ENCODE data around the gene HDAC9.

The HDAC9 gene

GRCh38 chr7:18521236-18521589 lies 25.7 kb downstream of the HDAC9 start:
- Histone ChIP-seq H3K18ac (ENCODE audit: low read depth in 1 of 2, low read length in 2 of 2) (no peak overlapping the region), H2BK12ac (ENCODE audit: low read length in 2 of 2) (no peak overlapping the region), H3K4ac (ENCODE audit: low read depth in 1 of 2, low read length in 2 of 2) (no peak overlapping the region), H2AK5ac (ENCODE audit: low read length, severe bottlenecking) (no peak overlapping the region), H3K9me3 (ENCODE audit: control insufficient read depth, low read length) (no peaks in the 10 kb centered on the region), H3K4me1 (ENCODE audit: control insufficient read depth, insufficient read depth, low read depth, low read length) (no peaks in the 10 kb centered on the region), H3K14ac (ENCODE audit: low read length in 2 of 2) (no peak overlapping the region), H2BK15ac (ENCODE audit: low read depth, poor library complexity, severe bottlenecking) (no peak overlapping the region), H3K79me1 (replicated peaks; ENCODE audit: low read length, poor library complexity, severe bottlenecking) (peaks cover 9% of the 10 kb centered on the region), H4K91ac (ENCODE audit: low read length) (no peak overlapping the region), H4K8ac (ENCODE audit: low read length) (no peak overlapping the region), H3K27ac (ENCODE audit: low read length, poor library complexity, severe bottlenecking) (no peak overlapping the region), H3K36me3 (ENCODE audit: control insufficient read depth in 1 of 2, insufficient read depth in 2 of 2, low read depth in 1 of 2, low read length in 2 of 2) (no peaks in the 10 kb centered on the region), H3K27me3 (ENCODE audit: control insufficient read depth in 1 of 2, insufficient read depth in 1 of 2, low read length in 2 of 2) (no peaks in the 10 kb centered on the region), H2BK120ac (ENCODE audit: low read depth, low read length) (no peak overlapping the region), H2AFZ (ENCODE audit: low read depth, low read length) (no peak overlapping the region), H2BK5ac (ENCODE audit: low read depth, low read length, poor library complexity, severe bottlenecking) (no peak overlapping the region), H3K4me3 (ENCODE audit: insufficient read depth in 1 of 2, low read depth in 1 of 2, low read length in 2 of 2) (no peak overlapping the region), H3K9ac (ENCODE audit: low read length) (peak overlapping the region; percentile 25), H3K23ac (ENCODE audit: low read length in 2 of 2) (no peak overlapping the region), H3K4me2 (ENCODE audit: low read length, poor library complexity, severe bottlenecking) (no peak overlapping the region)
- no peak for DNase-seq
- 76% methylated on average over 3 of the region's 3 CpGs for WGBS

GRCh38 chr7:18521945-18522566 lies 26.5 kb downstream of the HDAC9 start:
- 85% methylated on average over 2 of the region's 5 CpGs for WGBS

DNA sequence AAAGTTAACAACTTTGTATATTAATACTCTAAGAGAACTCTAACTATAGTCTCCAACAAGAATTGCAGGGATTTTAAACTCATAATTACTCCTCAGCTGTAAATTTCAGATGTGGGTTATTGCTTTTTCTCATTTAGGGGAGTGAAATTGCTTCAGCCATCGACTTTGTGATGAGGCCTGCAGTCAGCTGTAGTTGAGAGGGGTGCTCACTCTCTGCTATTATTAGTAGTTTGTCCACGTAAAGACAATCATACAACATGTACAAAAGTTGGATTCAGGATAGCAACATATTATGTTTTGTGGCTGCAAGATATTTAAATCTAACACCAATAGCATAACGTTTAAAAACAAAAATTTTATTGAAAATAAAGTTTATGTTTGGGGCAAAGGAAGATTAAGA lies 28.7 kb downstream of the HDAC9 start:
- H3K79me1 ChIP-seq (replicated peaks; ENCODE audit: low read length, poor library complexity, severe bottlenecking), result peaks cover 7% of the 10 kb centered on the region
- no peak overlapping the region for H2AFZ ChIP-seq (ENCODE audit: low read depth, low read length)
- no peak overlapping the region for H2BK15ac ChIP-seq (ENCODE audit: low read depth, poor library complexity, severe bottlenecking)
- no peak overlapping the region for H2BK120ac ChIP-seq (ENCODE audit: low read depth, low read length)
- H2BK12ac ChIP-seq (ENCODE audit: low read length in 2 of 2), result no peak overlapping the region
- no peak overlapping the region for H2BK5ac ChIP-seq (ENCODE audit: low read depth, low read length, poor library complexity, severe bottlenecking)
- H2AK5ac ChIP-seq (ENCODE audit: low read length, severe bottlenecking), result no peak overlapping the region
- H3K27me3 ChIP-seq (ENCODE audit: control insufficient read depth in 1 of 2, insufficient read depth in 1 of 2, low read length in 2 of 2), result no peaks in the 10 kb centered on the region
- H3K23ac ChIP-seq (ENCODE audit: low read length in 2 of 2), result no peak overlapping the region
- no peak for DNase-seq
- H3K9ac ChIP-seq (ENCODE audit: low read length), result no peak overlapping the region
- no peak overlapping the region for H3K18ac ChIP-seq (ENCODE audit: low read depth in 1 of 2, low read length in 2 of 2)
- no peak overlapping the region for H4K91ac ChIP-seq (ENCODE audit: low read length)
- no peak overlapping the region for H4K8ac ChIP-seq (ENCODE audit: low read length)
- H3K27ac ChIP-seq (ENCODE audit: low read length, poor library complexity, severe bottlenecking), result no peak overlapping the region
- H3K4me3 ChIP-seq (ENCODE audit: insufficient read depth in 1 of 2, low read depth in 1 of 2, low read length in 2 of 2), result no peak overlapping the region
- 100% methylated on average over 1 of the region's 3 CpGs for WGBS
- no peak overlapping the region for H3K4ac ChIP-seq (ENCODE audit: low read depth in 1 of 2, low read length in 2 of 2)
- H3K14ac ChIP-seq (ENCODE audit: low read length in 2 of 2), result no peak overlapping the region
- no peaks in the 10 kb centered on the region for H3K9me3 ChIP-seq (ENCODE audit: control insufficient read depth, low read length)
- no peaks in the 10 kb centered on the region for H3K36me3 ChIP-seq (ENCODE audit: control insufficient read depth in 1 of 2, insufficient read depth in 2 of 2, low read depth in 1 of 2, low read length in 2 of 2)
- H3K4me1 ChIP-seq (ENCODE audit: control insufficient read depth, insufficient read depth, low read depth, low read length), result no peaks in the 10 kb centered on the region
- no peak overlapping the region for H3K4me2 ChIP-seq (ENCODE audit: low read length, poor library complexity, severe bottlenecking)

More at GRCh38 chr7:18521945-18522566, 26.5 kb downstream of the HDAC9 start:
- Histone ChIP-seq H3K4me1 (ENCODE audit: control insufficient read depth, insufficient read depth, low read depth, low read length) (no peaks in the 10 kb centered on the region), H3K4ac (ENCODE audit: low read depth in 1 of 2, low read length in 2 of 2) (no peak overlapping the region), H3K4me3 (ENCODE audit: insufficient read depth in 1 of 2, low read depth in 1 of 2, low read length in 2 of 2) (no peak overlapping the region), H2BK15ac (ENCODE audit: low read depth, poor library complexity, severe bottlenecking) (no peak overlapping the region), H2BK5ac (ENCODE audit: low read depth, low read length, poor library complexity, severe bottlenecking) (no peak overlapping the region), H2BK120ac (ENCODE audit: low read depth, low read length) (no peak overlapping the region), H3K14ac (ENCODE audit: low read length in 2 of 2) (no peak overlapping the region), H3K9ac (ENCODE audit: low read length) (no peak overlapping the region), H4K8ac (ENCODE audit: low read length) (peak overlapping the region; percentile 37), H3K27ac (ENCODE audit: low read length, poor library complexity, severe bottlenecking) (no peak overlapping the region), H3K23ac (ENCODE audit: low read length in 2 of 2) (no peak overlapping the region), H3K36me3 (ENCODE audit: control insufficient read depth in 1 of 2, insufficient read depth in 2 of 2, low read depth in 1 of 2, low read length in 2 of 2) (no peaks in the 10 kb centered on the region), H3K79me1 (replicated peaks; ENCODE audit: low read length, poor library complexity, severe bottlenecking) (peaks cover 7% of the 10 kb centered on the region), H3K18ac (ENCODE audit: low read depth in 1 of 2, low read length in 2 of 2) (no peak overlapping the region), H2AK5ac (ENCODE audit: low read length, severe bottlenecking) (no peak overlapping the region), H4K91ac (ENCODE audit: low read length) (no peak overlapping the region), H3K27me3 (ENCODE audit: control insufficient read depth in 1 of 2, insufficient read depth in 1 of 2, low read length in 2 of 2) (no peaks in the 10 kb centered on the region), H3K4me2 (ENCODE audit: low read length, poor library complexity, severe bottlenecking) (no peak overlapping the region), H3K9me3 (ENCODE audit: control insufficient read depth, low read length) (no peaks in the 10 kb centered on the region), H2BK12ac (ENCODE audit: low read length in 2 of 2) (no peak overlapping the region), H2AFZ (ENCODE audit: low read depth, low read length) (no peak overlapping the region)
- no peak for DNase-seq

- Histone ChIP-seq H2AFZ (ENCODE audit: low read depth, low read length) (no peak overlapping the region), H2BK120ac (ENCODE audit: low read depth, low read length) (no peak overlapping the region), H2BK12ac (ENCODE audit: low read length in 2 of 2) (no peak overlapping the region), H4K91ac (ENCODE audit: low read length) (no peak overlapping the region), H3K9me3 (ENCODE audit: control insufficient read depth, low read length) (no peaks in the 10 kb centered on the region), H3K27me3 (ENCODE audit: control insufficient read depth in 1 of 2, insufficient read depth in 1 of 2, low read length in 2 of 2) (no peaks in the 10 kb centered on the region), H3K14ac (ENCODE audit: low read length in 2 of 2) (no peak overlapping the region), H3K36me3 (ENCODE audit: control insufficient read depth in 1 of 2, insufficient read depth in 2 of 2, low read depth in 1 of 2, low read length in 2 of 2) (no peaks in the 10 kb centered on the region), H3K4ac (ENCODE audit: low read depth in 1 of 2, low read length in 2 of 2) (no peak overlapping the region), H4K8ac (ENCODE audit: low read length) (no peak overlapping the region), H2BK5ac (ENCODE audit: low read depth, low read length, poor library complexity, severe bottlenecking) (no peak overlapping the region), H3K79me1 (replicated peaks; ENCODE audit: low read length, poor library complexity, severe bottlenecking) (peaks cover 7% of the 10 kb centered on the region), H3K27ac (ENCODE audit: low read length, poor library complexity, severe bottlenecking) (no peak overlapping the region), H3K18ac (ENCODE audit: low read depth in 1 of 2, low read length in 2 of 2) (no peak overlapping the region), H3K4me2 (ENCODE audit: low read length, poor library complexity, severe bottlenecking) (no peak overlapping the region), H3K4me1 (ENCODE audit: control insufficient read depth, insufficient read depth, low read depth, low read length) (no peaks in the 10 kb centered on the region), H3K23ac (ENCODE audit: low read length in 2 of 2) (no peak overlapping the region), H2AK5ac (ENCODE audit: low read length, severe bottlenecking) (no peak overlapping the region), H2BK15ac (ENCODE audit: low read depth, poor library complexity, severe bottlenecking) (no peak overlapping the region), H3K4me3 (ENCODE audit: insufficient read depth in 1 of 2, low read depth in 1 of 2, low read length in 2 of 2) (no peak overlapping the region), H3K9ac (ENCODE audit: low read length) (no peak overlapping the region)
- DNase-seq, result no peak
Measured at GRCh38 chr7:18526368-18526878, 30.9 kb downstream of the HDAC9 start.
